Esophagus muscularis mucosa (tissue), 3 donors: Measurements from ENCODE around the gene SPAG16.
"Not testable (repeated sequence)": the region's sequence is repeated elsewhere in the genome, so short reads cannot be mapped to it uniquely, and the experiment has no call there.

Source experiments
- POLR2A ChIP-seq: fragments of 450-650 bp; IDR thresholded peaks from one replicate; pipeline ENCODE4 v1.6.1; 2017; ENCODE audit warnings: antibody characterized with exemption, moderate library complexity, mild to moderate bottlenecking, low read depth
- TF ChIP-seq, protein P1 (sequence below), 3 experiments: fragments of 200-600 bp in 2 of 3; fragments of 450-650 bp in 1 of 3; sonication (generic) in 2 of 3; IDR thresholded peaks; one replicate each; pipeline ENCODE4 v1.5.1; 2017 to 2019; ENCODE audit warnings: antibody characterized with exemption in 3 of 3, mild to moderate bottlenecking in 2 of 3, moderate library complexity in 1 of 3

- TF ChIP-seq, protein P1, sequence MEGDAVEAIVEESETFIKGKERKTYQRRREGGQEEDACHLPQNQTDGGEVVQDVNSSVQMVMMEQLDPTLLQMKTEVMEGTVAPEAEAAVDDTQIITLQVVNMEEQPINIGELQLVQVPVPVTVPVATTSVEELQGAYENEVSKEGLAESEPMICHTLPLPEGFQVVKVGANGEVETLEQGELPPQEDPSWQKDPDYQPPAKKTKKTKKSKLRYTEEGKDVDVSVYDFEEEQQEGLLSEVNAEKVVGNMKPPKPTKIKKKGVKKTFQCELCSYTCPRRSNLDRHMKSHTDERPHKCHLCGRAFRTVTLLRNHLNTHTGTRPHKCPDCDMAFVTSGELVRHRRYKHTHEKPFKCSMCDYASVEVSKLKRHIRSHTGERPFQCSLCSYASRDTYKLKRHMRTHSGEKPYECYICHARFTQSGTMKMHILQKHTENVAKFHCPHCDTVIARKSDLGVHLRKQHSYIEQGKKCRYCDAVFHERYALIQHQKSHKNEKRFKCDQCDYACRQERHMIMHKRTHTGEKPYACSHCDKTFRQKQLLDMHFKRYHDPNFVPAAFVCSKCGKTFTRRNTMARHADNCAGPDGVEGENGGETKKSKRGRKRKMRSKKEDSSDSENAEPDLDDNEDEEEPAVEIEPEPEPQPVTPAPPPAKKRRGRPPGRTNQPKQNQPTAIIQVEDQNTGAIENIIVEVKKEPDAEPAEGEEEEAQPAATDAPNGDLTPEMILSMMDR (IDR thresholded peaks at IDR 0.05), result not testable (repeated sequence)
- TF ChIP-seq POLR2A, result not testable (repeated sequence)
Measured at GRCh38 chr2:213701365-213701764, 417.1 kb downstream of the SPAG16 start.
